Liver (tissue), 9 donors: Measurements from ENCODE around the gene CDK17. TPM values are rescaled to one million over a fixed set of nuclear protein-coding genes. Genes with fewer than 3 reads are reported as not detected.

Experiments
- DNase-seq: peaks from one replicate; pipeline ENCODE4 v3.0.0-alpha.2; 2017; ENCODE audit warnings: low spot score
- H3K27ac ChIP-seq, 2 donors: one replicate each; pipeline ENCODE4 v1.7.0; 2013; ENCODE audit warnings: inconsistent platforms in 2 of 2, low read length in 2 of 2, control low read depth in 1 of 2, low read depth in 1 of 2, mild to moderate bottlenecking in 1 of 2
- H3K27me3 ChIP-seq, 4 donors: one replicate each; pipeline versions ENCODE4 v1.6.1 to v1.7.0; 2013; ENCODE audit warnings: low read length in 3 of 4, inconsistent platforms in 1 of 4, mild to moderate bottlenecking in 1 of 4, moderate library complexity in 1 of 4; ENCODE audit not compliant: control insufficient read depth in 4 of 4, insufficient read depth in 4 of 4
- H3K36me3 ChIP-seq, 4 donors: one replicate each; pipeline versions ENCODE4 v1.6.1 to v1.7.0; 2013; ENCODE audit warnings: low read length in 3 of 4, mild to moderate bottlenecking in 3 of 4, low read depth in 1 of 4, moderate library complexity in 1 of 4; ENCODE audit not compliant: control insufficient read depth in 4 of 4, insufficient read depth in 3 of 4
- H3K4me1 ChIP-seq, 4 donors: one replicate each; pipeline versions ENCODE4 v1.6.1 to v1.7.0; 2013; ENCODE audit warnings: low read length in 3 of 4, mild to moderate bottlenecking in 3 of 4, moderate library complexity in 1 of 4; ENCODE audit not compliant: control insufficient read depth in 4 of 4, insufficient read depth in 4 of 4
- H3K4me3 ChIP-seq, 3 donors: one replicate each; pipeline versions ENCODE4 v1.6.1 to v1.7.0; 2013; ENCODE audit warnings: low read length in 3 of 3, control low read depth in 1 of 3, low read depth in 1 of 3, mild to moderate bottlenecking in 1 of 3
- H3K9ac ChIP-seq, 2 donors: one replicate each; pipeline ENCODE4 v1.7.0; 2013; ENCODE audit warnings: low read length in 2 of 2, mild to moderate bottlenecking in 2 of 2, moderate library complexity in 2 of 2, control low read depth in 1 of 2, low read depth in 1 of 2
- H3K9me3 ChIP-seq, 4 donors: one replicate each; pipeline versions ENCODE4 v1.6.1 to v1.7.0; 2013; ENCODE audit warnings: low read length in 3 of 4; ENCODE audit not compliant: control insufficient read depth in 4 of 4
- CTCF ChIP-seq: fragments of 150-350 bp; IDR thresholded peaks from 2 replicates; pipeline ENCODE4 v1.5.1; 2017; ENCODE audit warnings: improper control_type of control experiment, low read depth, low read length; ENCODE audit not compliant: missing input control
- EGR1 ChIP-seq, 2 donors: IDR thresholded peaks; 2 replicates each; pipeline ENCODE4 v1.6.1; 2016 to 2018; ENCODE audit warnings: antibody characterized with exemption in 2 of 2, low read depth in 2 of 2
- FOXA1 ChIP-seq: IDR thresholded peaks from 2 replicates; pipeline ENCODE4 v1.6.1; 2016; ENCODE audit warnings: antibody characterized with exemption
- FOXA2 ChIP-seq: IDR thresholded peaks from 2 replicates; pipeline ENCODE4 v1.6.1; 2016; ENCODE audit warnings: antibody characterized with exemption
- GABPA ChIP-seq, 2 donors: IDR thresholded peaks in 1 of 2; conservative IDR thresholded peaks in 1 of 2; 2 replicates each; pipeline ENCODE4 v1.6.1; 2016; ENCODE audit warnings: antibody characterized with exemption in 2 of 2, mild to moderate bottlenecking in 1 of 2, moderate library complexity in 1 of 2
- HNF4A ChIP-seq, 2 donors: conservative IDR thresholded peaks; 2 replicates each; pipeline ENCODE4 v1.6.1; 2016; ENCODE audit warnings: antibody characterized with exemption in 2 of 2, mild to moderate bottlenecking in 2 of 2
- HNF4G ChIP-seq: IDR thresholded peaks from 2 replicates; pipeline ENCODE4 v1.6.1; 2016; ENCODE audit warnings: antibody characterized with exemption
- JUND ChIP-seq, 2 donors: IDR thresholded peaks; 2 replicates each; pipeline ENCODE4 v1.6.1; 2016; ENCODE audit warnings: antibody characterized with exemption in 2 of 2
- MAX ChIP-seq: IDR thresholded peaks from 2 replicates; pipeline ENCODE4 v1.6.1; 2016; ENCODE audit warnings: antibody characterized with exemption
- NR2F2 ChIP-seq: IDR thresholded peaks from 2 replicates; pipeline ENCODE4 v1.6.1; 2016; ENCODE audit warnings: antibody characterized with exemption
- RAD21 ChIP-seq, 2 donors: IDR thresholded peaks; 2 replicates each; pipeline ENCODE4 v1.6.1; 2016; ENCODE audit warnings: antibody characterized with exemption in 2 of 2, mild to moderate bottlenecking in 2 of 2
- REST ChIP-seq: IDR thresholded peaks from 2 replicates; pipeline ENCODE4 v1.6.1; 2016; ENCODE audit warnings: antibody characterized with exemption, mild to moderate bottlenecking
- RXRA ChIP-seq, 2 donors: IDR thresholded peaks; 2 replicates each; pipeline ENCODE4 v1.6.1; 2017 to 2018; ENCODE audit warnings: antibody characterized with exemption in 2 of 2, mild to moderate bottlenecking in 1 of 2
- SP1 ChIP-seq: IDR thresholded peaks from 2 replicates; pipeline ENCODE4 v1.6.1; 2018; ENCODE audit warnings: antibody characterized with exemption, mild to moderate bottlenecking
- TAF1 ChIP-seq: conservative IDR thresholded peaks from 2 replicates; pipeline ENCODE4 v1.6.1; 2016; ENCODE audit warnings: antibody characterized with exemption, mild to moderate bottlenecking
- YY1 ChIP-seq: IDR thresholded peaks from 2 replicates; pipeline ENCODE4 v1.6.1; 2016; ENCODE audit warnings: antibody characterized with exemption, mild to moderate bottlenecking
- whole genome bisulfite sequencing: extraction: QIAGEN DNeasy Blood & Tissue Kit; methylation state at CpG from one replicate; pipeline ENCODE4 v1.1.7; 2013; 5-methylcytosine and 5-hydroxymethylcytosine counted together
- polyA plus RNA-seq, 2 donors: library from polyadenylated mRNA; stranded (reverse) in 1 of 2; unstranded in 1 of 2; fragments of 200-250 nt in 1 of 2; fragments of >200 nt in 1 of 2; fragmentation: Nextera tagmentation in 1 of 2; extraction: Ambion mirVana in 1 of 2; gene quantifications; one replicate each; pipeline versions ENCODE4 v1.2.1 to v1.2.3, GENCODE V29; 2013 to 2015
- total RNA-seq, 2 donors: library from RNA; depleted of rRNA; stranded (reverse); fragments of >200 nt; gene quantifications; one replicate each; pipeline ENCODE4 v1.2.3, GENCODE V29; 2014
- TF ChIP-seq, protein P1 (sequence below): IDR thresholded peaks from 2 replicates; pipeline ENCODE4 v1.6.1; 2016; ENCODE audit warnings: antibody characterized with exemption
- TF ChIP-seq, protein P2 (sequence below): IDR thresholded peaks from 2 replicates; pipeline ENCODE4 v1.6.1; 2016; ENCODE audit warnings: antibody characterized with exemption
- donor health status: healthy.
- donor health status: healthy.
- donor health status: healthy.
- donor health status: healthy.
- donor health status: healthy.

The CDK17 gene
- total and polyA plus RNA-seq, 4 donors = 4.8 to 25.2 (median 14.9) TPM

GRCh38 chr12:96242597-96242996 lies 157.6 kb downstream of the CDK17 start:
- WGBS = 44% methylated on average over 12 of the region's 12 CpGs

More at GRCh38 chr12:96242597-96242996, 157.6 kb downstream of the CDK17 start:
- DNase-seq = no peak
- no peak overlapping the region for H3K4me3 ChIP-seq
- no peak overlapping the region for H3K9ac ChIP-seq
- no peaks in the 10 kb centered on the region for H3K9me3 ChIP-seq
- H3K27me3 ChIP-seq = no peaks in the 10 kb centered on the region
- H3K27ac ChIP-seq = peak overlapping the region; percentile 2 to 36
- H3K36me3 ChIP-seq = peaks cover 0 to 4% (median under 1%) of the 10 kb centered on the region in 4 donors
- H3K4me1 ChIP-seq = peaks cover 0 to 6% (median 3%) of the 10 kb centered on the region in 4 donors
- TF ChIP-seq RXRA (IDR thresholded peaks at IDR 0.05) = peak in 1 of 2 donors; percentile 73
- no peak for TF ChIP-seq CTCF
- peak; percentile 35 for TF ChIP-seq REST
- no peak for TF ChIP-seq EGR1 (IDR thresholded peaks at IDR 0.05; ENCODE audit: low read depth in 2 of 2)
- TF ChIP-seq FOXA2 = no peak
- TF ChIP-seq GABPA (IDR thresholded peaks at IDR 0.05 in 1 of 2, conservative IDR thresholded peaks at IDR 0.05 in 1 of 2) = no peak
- peak in 1 of 2 donors; percentile 42 for TF ChIP-seq JUND (IDR thresholded peaks at IDR 0.05)
- TF ChIP-seq SP1 = peak; percentile 29
- TF ChIP-seq, protein P1, sequence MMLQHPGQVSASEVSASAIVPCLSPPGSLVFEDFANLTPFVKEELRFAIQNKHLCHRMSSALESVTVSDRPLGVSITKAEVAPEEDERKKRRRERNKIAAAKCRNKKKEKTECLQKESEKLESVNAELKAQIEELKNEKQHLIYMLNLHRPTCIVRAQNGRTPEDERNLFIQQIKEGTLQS = no peak
- no peak for TF ChIP-seq FOXA1
- peak; percentile 9 for TF ChIP-seq NR2F2
- TF ChIP-seq RAD21 (IDR thresholded peaks at IDR 0.05) = no peak
- TF ChIP-seq HNF4G = no peak
- no peak for TF ChIP-seq TAF1
- no peak for TF ChIP-seq MAX
- peak; percentile 48 to 82 for TF ChIP-seq HNF4A (conservative IDR thresholded peaks at IDR 0.05)
- TF ChIP-seq YY1 = peak; percentile 75
- TF ChIP-seq, protein P2, sequence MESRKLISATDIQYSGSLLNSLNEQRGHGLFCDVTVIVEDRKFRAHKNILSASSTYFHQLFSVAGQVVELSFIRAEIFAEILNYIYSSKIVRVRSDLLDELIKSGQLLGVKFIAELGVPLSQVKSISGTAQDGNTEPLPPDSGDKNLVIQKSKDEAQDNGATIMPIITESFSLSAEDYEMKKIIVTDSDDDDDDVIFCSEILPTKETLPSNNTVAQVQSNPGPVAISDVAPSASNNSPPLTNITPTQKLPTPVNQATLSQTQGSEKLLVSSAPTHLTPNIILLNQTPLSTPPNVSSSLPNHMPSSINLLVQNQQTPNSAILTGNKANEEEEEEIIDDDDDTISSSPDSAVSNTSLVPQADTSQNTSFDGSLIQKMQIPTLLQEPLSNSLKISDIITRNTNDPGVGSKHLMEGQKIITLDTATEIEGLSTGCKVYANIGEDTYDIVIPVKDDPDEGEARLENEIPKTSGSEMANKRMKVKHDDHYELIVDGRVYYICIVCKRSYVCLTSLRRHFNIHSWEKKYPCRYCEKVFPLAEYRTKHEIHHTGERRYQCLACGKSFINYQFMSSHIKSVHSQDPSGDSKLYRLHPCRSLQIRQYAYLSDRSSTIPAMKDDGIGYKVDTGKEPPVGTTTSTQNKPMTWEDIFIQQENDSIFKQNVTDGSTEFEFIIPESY = no peak
